ENCODE results near the gene FHIT.
"Not testable (repeated sequence)": the region's sequence is repeated elsewhere in the genome, so short reads cannot be mapped to it uniquely, and the experiment has no call there.

FHIT gene

GRCh38 chr3:59940718-59941117 is 1310.5 kb downstream of the FHIT start:
- no peak for DNase-seq

GRCh38 chr3:59939826-59940426 is 1311.3 kb downstream of the FHIT start:
- no peak for DNase-seq

GRCh38 chr3:59938828-59939227 is 1312.4 kb downstream of the FHIT start:
- no peak for DNase-seq

GRCh38 chr3:59937201-59937600 is 1314.1 kb downstream of the FHIT start:
- no peak for DNase-seq

- DNase-seq = no peak
Observed at GRCh38 chr3:59936472-59936871, 1314.8 kb downstream of the FHIT start.

- peak; percentile 1 to 5 for DNase-seq
Observed at GRCh38 chr3:59935025-59935424, 1316.2 kb downstream of the FHIT start.

- not testable (repeated sequence) for DNase-seq
Observed at GRCh38 chr3:59934560-59934959, 1316.7 kb downstream of the FHIT start.

GRCh38 chr3:59930170-59930569 is 1321.1 kb downstream of the FHIT start:
- DNase-seq = no peak

- no peak for DNase-seq
Observed at GRCh38 chr3:59927056-59927455, 1324.2 kb downstream of the FHIT start.

GRCh38 chr3:59925946-59926345 is 1325.3 kb downstream of the FHIT start:
- DNase-seq = no peak

- DNase-seq = no peak
Observed at GRCh38 chr3:59922192-59922591, 1329.1 kb downstream of the FHIT start.

GRCh38 chr3:59920822-59921221 is 1330.4 kb downstream of the FHIT start:
- DNase-seq = no peak

GRCh38 chr3:59919586-59919985 is 1331.7 kb downstream of the FHIT start:
- DNase-seq = no peak

- no peak for DNase-seq
Observed at GRCh38 chr3:59914251-59914650, 1337.0 kb downstream of the FHIT start.

GRCh38 chr3:59913645-59914044 is 1337.6 kb downstream of the FHIT start:
- no peak for DNase-seq

GRCh38 chr3:59908701-59909100 is 1342.6 kb downstream of the FHIT start:
- no peak for DNase-seq

- no peak for DNase-seq
Observed at GRCh38 chr3:59908280-59908679, 1343.0 kb downstream of the FHIT start.

- no peak for DNase-seq
Observed at GRCh38 chr3:59904296-59904695, 1347.0 kb downstream of the FHIT start.

GRCh38 chr3:59899061-59899460 is 1352.2 kb downstream of the FHIT start:
- DNase-seq = no peak

GRCh38 chr3:59895972-59896371 is 1355.3 kb downstream of the FHIT start:
- DNase-seq = no peak

GRCh38 chr3:59894425-59895121 is 1356.7 kb downstream of the FHIT start:
- no peak for DNase-seq

- DNase-seq = no peak
Observed at GRCh38 chr3:59890639-59891038, 1360.6 kb downstream of the FHIT start.

- DNase-seq = no peak
Observed at GRCh38 chr3:59886790-59887189, 1364.5 kb downstream of the FHIT start.

- no peak for DNase-seq
Observed at GRCh38 chr3:59885899-59886400, 1365.3 kb downstream of the FHIT start.

GRCh38 chr3:59885101-59885500 is 1366.2 kb downstream of the FHIT start:
- no peak for DNase-seq

Measured in stimulated activated CD4-positive, alpha-beta T cell treated with anti-CD3 and anti-CD28 coated beads, Interleukin-2, amount 100 ng/mL, for 48 hours (primary cell).